Measurements from ENCODE around the gene IFITM1.
"Not testable (repeated sequence)": the region's sequence is repeated elsewhere in the genome, so short reads cannot be mapped to it uniquely, and the experiment has no call there.

The IFITM1 gene

DNA sequence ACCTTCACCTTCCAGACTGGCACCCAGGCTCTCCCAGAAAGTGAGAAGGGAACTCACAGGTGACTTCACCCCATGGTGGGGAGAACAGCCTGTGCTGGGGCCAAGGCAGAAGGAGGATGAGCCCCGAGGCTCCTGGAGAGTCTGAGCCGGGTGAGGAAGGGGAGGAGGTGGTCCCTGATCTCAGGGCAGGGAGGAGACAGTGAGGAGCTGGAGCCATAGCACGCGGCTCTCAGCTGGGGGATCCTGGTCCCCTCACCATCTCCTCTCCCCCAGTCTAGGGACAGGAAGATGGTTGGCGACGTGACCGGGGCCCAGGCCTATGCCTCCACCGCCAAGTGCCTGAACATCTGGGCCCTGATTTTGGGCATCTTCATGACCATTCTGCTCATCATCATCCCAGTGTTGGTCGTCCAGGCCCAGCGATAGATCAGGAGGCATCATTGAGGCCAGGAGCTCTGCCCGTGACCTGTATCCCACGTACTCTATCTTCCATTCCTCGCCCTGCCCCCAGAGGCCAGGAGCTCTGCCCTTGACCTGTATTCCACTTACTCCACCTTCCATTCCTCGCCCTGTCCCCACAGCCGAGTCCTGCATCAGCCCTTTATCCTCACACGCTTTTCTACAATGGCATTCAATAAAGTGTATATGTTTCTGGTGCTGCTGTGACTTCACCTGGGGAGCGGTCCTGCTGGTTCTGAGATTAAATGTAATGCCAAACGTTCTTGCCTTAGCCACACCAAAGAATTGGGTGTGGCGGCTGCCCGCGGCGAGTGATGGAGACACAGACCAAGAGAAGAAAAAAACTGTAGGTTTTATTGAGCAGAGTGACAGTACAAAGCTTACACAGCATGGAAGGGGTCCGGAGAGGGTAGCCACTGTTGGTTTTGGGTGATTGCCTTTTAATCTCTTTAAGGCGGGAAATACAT lies 4.8 kb upstream of the IFITM1 start:
- not testable (repeated sequence) for DNase-seq (ENCODE audit: low read depth)

DNA sequence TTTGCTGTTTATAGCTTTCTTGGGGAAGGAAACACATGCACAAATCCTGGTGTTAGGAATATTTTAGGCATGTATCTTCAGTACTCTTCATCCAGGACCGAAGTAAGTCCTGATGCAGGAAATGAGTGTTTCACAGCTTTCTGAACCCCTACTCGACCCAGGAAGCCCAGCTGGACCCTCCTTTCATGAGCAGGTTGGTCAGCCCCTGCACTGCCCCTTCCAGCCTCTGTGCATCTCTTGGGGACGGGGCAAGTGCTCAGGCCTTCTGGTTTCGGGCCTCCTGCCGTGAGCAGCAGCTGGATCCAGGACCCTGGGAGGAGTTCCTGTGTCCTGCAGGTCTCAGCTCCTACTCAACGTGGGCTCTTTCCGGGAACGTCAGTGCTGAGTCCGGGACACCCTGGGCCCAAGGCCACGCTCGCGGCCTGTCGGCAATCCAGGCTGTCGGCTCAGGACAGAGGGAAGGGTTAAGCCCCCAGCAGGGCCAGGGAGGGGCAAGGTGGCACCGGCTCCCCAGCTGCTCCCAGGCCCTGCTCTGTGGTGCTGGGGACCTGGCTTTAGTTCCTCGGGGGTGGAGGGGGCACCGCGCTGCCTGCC lies 3.8 kb upstream of the IFITM1 start:
- not testable (repeated sequence) for DNase-seq (ENCODE audit: low read depth)

DNA sequence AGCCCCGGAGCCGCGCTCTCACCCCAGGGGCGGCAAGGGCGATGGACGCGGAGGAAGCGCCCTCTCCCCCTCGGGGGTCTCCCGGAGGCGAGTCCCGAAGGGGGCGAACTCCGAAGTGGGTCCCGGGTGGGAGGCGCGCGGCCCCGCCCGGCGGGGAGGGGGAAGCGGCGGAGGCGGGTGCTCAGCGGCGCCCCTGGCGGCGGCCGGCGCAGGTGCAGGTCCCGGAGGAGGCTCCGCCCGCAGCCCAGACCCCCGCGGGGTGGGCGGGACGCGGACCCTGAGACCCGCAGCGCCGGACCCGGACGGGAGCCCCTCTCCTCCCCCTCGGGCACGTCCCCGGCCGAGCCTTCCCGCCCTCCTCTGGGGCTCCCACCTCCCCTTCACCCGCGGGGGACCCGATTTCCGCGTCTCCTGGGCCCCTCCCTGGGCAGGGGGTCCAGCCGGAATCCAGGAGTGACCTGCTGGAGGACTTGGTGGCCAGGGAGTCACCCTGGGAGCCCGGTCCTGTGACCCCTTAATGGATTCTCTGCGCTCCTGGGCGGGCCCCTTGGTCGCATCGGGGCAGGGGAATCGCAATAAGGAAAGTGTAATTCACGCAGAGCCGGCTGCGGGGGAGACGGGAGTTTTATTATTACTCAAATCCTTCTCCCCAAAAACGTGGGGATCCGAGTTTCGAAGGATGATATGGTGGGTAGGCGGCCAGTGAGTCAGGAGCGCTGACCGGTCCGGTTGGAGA lies 2.7 kb upstream of the IFITM1 start:
- not testable (repeated sequence) for DNase-seq (ENCODE audit: low read depth)

DNA sequence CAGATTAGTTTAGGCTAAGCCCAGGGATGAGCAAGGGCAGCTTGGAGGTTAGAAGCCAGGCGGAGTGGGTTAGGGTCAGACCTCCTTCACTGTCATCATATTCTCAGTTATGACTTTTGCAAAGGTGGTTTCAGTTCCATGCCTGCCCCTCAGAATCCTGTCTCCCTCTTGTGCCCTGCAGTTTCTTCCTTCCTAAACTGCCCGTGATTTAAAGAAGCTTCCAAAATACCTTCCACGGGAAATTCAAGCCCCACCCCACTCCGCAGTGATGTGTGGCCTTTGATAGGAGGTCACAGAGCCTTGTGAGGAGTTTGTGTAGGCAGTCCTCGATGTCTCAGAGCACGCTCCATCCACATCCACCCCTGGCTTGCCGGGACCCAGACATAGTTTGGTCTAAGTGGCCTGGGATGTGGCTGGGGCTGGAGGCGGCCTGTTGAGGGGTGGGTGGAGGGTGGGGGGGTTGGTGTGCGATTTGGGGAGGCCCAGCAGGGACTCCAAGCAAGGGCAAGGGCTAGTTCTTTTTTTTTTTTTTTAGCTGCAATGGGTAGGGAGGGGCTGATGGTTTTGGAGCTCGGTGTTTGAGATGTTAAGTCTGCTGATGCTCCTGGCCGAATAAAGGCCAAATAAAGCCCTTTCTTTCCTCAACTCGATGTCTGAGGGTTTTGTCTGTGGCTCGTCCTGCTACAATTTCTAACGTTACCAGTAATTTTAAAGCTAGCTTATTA lies 1.6 kb upstream of the IFITM1 start:
- DNase-seq (ENCODE audit: low read depth): no peak

DNA sequence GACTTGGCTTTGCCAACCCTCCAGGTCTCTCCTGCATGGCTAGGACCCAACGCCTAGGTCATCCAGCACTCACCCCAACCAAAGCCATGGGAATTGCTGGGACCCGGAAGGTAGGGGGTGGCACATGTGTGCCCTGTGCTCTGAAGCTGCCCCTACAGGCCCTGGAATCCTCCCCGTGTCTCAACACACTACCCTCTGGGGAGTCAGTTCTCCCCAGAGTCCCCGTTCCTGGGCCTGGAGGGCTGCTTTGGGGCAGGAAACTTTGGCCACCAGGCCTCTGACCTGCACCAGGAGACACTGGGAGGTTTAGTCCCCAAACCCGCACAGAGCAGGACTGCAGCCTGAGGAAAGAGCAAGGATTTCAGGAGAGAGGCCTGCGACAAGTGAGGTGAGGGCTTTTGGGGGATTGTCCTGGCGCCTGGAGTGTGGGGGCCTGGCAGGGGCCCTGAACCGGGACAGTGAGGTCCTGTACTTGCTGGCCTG lies 495 bp upstream of the IFITM1 start:
- no peak for DNase-seq (ENCODE audit: low read depth)

DNA sequence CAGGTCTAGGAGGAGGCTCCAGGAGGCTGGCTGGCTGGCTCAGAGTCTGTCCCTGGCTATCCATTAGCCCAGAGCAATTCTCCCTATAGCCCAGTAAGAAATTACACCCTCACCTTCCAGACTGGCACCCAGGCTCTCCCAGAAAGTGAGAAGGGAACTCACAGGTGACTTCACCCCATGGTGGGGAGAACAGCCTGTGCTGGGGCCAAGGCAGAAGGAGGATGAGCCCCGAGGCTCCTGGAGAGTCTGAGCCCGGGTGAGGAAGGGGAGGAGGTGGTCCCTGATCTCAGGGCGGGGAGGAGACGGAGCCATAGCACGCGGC lies 675 bp downstream of the IFITM1 start:
- DNase-seq (ENCODE audit: low read depth): not testable (repeated sequence)

DNA sequence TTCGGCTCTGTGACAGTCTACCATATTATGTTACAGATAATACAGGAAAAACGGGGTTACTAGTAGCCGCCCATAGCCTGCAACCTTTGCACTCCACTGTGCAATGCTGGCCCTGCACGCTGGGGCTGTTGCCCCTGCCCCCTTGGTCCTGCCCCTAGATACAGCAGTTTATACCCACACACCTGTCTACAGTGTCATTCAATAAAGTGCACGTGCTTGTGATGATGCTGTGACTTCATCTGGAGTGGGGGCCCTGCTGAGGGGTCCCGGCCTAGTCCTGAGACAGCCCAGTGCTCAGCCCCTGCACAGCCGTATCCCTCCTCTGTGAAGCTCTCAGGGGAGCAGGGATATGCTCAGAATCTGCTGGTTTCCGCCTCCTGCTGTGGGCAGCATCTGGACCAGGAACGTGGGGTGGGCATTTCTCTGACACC lies 1.2 kb downstream of the IFITM1 start:
- no peak for DNase-seq (ENCODE audit: low read depth)

DNA sequence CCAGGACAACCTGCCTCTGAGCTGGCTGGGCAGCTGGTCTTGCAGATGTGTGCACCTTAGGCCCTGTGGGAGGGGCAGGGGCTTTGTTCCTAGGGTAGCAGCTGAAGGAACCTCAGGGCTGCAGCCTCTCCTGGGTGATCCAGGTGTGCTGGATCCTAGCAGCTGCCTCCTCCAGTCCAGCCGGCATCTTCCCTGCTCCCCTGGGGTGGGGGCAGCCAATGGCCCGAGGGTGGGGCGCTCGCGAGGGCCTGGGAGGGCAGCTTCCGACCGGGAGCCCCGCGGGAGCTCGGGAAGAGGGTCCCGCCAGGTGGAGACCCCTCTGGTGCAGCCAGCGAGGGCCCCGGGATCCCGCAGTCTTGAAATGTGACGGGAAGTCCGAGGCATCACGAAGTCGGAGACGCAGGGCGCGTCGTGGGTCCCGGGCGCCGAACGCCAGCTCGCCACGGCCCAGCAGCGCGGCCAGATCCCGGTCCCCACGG lies 1.7 kb downstream of the IFITM1 start:
- no peak for DNase-seq (ENCODE audit: low read depth)

DNA sequence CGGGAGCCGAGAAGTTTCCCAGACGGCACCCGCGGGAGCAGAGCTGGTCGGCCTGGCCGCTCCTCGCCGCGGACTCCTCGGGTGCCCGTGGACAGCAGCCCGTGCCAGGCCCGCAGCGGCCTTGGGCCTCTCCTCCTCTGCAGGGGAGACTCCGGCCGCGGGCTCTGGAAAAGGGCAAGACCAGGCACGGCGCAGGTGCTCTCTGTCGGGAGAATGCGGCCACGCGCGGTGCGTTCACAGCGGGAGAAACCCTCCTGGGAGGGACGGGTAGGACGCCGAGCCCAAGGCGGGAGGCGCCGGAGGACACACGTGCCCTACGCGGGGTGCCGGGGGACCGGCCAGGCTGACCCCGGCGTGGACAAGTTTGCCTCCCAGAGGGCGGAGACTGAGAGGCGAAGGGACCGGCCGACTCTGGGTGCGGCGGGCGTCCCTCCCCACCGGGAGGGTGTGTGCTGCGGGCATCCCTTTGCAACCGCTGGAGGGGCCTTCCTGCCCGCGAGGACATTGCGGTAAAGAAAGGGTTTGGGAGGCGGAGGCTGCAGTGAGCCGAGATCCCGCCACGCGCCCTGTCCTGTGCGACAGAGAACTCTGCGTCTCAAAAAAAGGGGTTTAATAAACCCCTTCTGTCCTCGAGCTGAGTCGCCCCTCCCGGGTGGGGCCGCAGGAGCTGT lies 2.3 kb downstream of the IFITM1 start:
- no peak for DNase-seq (ENCODE audit: low read depth)

DNA sequence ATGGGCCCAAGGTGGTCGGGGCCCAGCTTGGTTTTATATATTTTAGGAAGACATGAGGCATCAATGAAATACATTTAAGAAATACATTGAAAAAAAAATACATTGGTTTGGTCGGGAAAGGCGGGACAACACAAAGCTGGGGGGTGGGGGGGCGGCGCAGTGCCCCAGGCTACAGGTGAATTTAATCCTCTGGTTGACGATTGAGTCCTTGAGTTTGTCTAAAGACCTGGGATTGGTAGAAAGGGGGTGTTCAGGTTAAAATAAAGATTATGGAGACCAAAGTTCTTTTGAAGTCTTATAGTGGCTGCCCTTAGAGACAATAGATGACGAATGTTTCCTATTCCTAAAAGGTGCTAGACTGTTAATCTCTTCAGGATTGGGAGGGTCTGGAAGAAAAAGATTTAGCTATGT lies 3.1 kb downstream of the IFITM1 start:
- no peak for DNase-seq (ENCODE audit: low read depth)

DNA sequence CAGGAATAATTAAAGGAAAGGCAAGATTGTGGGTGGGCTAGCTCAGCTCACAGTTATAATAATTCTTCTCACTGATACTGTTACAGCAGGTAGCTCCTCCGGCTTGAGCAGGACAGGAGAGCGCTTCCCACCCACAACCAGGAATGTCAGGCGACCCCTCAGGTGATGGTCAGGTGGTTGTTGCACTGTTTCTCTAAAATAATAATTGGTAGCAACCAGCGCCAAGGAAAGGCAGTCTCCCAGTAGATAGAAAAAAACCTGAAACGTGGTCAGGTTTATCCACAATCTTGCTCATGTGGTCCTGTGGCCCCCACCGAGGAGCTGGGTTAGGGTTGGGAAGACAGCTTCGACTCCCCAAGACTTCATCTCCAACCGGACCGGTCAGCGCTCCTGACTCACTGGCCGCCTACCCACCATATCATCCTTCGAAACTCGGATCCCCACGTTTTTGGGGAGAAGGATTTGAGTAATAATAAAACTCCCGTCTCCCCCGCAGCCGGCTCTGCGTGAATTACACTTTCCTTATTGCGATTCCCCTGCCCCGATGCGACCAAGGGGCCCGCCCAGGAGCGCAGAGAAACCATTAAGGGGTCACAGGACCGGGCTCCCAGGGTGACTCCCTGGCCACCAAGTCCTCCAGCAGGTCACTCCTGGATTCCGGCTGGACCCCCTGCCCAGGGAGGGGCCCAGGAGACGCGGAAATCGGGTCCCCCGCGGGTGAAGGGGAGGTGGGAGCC lies 4.0 kb downstream of the IFITM1 start:
- not testable (repeated sequence) for DNase-seq (ENCODE audit: low read depth)

DNA sequence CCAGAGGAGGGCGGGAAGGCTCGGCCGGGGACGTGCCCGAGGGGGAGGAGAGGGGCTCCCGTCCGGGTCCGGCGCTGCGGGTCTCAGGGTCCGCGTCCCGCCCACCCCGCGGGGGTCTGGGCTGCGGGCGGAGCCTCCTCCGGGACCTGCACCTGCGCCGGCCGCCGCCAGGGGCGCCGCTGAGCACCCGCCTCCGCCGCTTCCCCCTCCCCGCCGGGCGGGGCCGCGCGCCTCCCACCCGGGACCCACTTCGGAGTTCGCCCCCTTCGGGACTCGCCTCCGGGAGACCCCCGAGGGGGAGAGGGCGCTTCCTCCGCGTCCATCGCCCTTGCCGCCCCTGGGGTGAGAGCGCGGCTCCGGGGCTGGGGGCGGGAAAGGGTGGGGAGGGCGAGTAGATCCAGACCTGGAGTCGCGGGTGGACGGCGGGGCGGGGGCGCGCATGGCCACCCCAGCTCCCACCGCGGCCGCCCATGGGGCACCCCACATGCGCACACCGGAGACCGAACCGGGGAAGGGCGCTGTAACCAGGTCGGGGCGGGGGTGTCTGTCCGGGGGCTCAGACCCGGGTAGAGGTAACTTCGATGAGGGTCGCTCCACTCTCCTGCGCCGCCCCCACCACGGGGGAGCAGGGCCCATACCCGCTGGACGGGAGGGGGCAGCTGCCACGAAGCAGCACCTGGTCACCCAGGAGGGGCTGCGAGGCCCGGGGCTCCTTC lies 4.7 kb downstream of the IFITM1 start:
- DNase-seq (ENCODE audit: low read depth): not testable (repeated sequence)

DNA sequence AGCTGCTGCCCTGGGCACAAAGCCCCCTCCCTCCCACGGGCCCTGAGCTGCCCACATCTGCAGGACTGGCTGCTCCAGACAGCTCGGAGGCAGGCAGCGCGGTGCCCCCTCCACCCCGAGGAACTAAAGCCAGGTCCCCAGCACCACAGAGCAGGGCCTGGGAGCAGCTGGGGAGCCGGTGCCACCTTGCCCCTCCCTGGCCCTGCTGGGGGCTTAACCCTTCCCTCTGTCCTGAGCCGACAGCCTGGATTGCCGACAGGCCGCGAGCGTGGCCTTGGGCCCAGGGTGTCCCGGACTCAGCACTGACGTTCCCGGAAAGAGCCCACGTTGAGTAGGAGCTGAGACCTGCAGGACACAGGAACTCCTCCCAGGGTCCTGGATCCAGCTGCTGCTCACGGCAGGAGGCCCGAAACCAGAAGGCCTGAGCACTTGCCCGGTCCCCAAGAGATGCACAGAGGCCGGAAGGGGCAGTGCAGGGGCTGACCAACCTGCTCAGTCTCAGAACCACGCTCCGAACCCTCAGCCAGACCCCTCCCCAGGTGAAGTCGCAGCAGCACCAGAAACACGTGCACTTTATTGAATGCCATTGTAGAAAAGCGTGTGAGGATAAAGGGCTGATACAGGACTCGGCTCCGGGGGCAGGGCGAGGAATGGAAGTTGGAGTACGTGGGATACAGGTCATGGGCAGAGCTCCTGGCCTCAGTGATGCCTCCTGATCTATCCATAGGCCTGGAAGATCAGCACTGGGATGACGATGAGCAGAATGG lies 5.5 kb downstream of the IFITM1 start:
- not testable (repeated sequence) for DNase-seq (ENCODE audit: low read depth)

DNA sequence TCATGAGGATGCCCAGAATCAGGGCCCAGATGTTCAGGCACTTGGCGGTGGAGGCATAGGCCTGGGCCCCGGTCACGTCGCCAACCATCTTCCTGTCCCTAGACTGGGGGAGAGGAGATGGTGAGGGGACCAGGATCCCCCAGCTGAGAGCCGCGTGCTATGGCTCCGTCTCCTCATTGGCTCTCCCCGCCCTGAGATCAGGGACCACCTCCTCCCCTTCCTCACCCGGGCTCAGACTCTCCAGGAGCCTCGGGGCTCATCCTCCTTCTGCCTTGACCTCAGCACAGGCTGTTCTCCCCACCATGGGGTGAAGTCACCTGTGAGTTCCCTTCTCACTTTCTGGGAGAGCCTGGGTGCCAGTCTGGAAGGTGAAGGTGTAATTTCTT lies 6.0 kb downstream of the IFITM1 start:
- DNase-seq (ENCODE audit: low read depth): not testable (repeated sequence)

DNA sequence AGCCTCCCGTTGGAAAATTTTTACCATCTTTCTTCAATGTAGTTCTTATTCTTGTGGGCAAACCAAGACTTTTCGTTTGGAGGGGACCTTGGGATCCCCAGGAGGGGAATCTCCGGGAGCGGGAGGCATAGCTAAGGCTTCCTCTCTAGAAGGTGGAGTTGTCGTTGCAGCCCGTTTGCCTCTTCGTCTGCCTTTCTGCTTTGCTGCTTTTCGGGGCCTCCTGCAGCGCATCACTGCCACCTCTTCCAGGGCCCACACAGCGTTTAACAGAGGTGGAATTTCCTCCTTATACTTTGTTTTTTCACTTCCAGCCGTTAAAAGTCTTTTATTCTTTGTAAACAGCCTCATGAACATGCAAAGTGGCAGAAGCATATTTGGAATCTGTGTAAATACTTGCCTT lies 10.3 kb downstream of the IFITM1 start:
- DNase-seq (ENCODE audit: low read depth): no peak

DNA sequence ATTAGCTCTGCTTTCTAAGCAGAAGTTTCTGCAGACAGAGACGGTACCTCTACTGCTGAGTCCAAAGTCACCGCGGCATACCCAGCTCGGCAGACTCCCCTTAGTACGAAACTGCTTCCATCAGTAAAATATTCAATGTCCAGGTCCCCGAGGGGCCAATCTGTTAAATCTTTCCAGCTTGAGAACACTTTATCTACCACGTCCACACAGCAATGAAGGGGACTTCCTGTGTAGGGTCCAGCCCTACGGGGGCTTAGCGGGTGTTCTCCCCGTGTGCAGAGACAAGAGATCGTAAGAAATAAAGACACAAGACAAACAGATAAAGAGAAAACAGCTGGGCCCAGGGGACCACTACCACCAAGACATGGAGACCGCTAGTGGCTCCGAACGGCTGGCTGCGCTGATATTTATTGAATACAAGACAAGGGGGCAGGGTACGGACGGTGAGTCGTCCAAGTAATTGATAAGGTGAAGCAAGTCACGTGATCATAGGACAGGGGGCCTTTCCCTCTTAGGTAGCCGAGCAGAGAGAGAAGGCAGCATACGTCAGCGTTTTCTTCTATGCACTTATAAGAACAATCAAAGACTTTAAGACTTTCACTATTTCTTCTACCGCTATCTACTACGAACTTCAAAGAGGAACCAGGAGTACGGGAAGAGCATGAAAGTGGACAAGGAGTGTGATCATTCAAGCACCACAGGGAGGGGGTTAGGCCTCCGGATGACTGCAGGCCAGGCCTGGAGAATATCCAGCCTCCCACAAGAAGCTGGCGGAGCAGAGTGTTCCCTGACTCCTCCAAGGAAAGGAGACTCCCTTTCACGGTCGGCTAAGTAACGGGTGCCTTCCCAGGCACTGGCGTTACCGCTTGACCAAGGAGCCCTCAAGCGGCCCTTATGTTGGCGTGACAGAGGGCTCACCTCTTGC lies 11.0 kb downstream of the IFITM1 start:
- not testable (repeated sequence) for DNase-seq (ENCODE audit: low read depth)

DNA sequence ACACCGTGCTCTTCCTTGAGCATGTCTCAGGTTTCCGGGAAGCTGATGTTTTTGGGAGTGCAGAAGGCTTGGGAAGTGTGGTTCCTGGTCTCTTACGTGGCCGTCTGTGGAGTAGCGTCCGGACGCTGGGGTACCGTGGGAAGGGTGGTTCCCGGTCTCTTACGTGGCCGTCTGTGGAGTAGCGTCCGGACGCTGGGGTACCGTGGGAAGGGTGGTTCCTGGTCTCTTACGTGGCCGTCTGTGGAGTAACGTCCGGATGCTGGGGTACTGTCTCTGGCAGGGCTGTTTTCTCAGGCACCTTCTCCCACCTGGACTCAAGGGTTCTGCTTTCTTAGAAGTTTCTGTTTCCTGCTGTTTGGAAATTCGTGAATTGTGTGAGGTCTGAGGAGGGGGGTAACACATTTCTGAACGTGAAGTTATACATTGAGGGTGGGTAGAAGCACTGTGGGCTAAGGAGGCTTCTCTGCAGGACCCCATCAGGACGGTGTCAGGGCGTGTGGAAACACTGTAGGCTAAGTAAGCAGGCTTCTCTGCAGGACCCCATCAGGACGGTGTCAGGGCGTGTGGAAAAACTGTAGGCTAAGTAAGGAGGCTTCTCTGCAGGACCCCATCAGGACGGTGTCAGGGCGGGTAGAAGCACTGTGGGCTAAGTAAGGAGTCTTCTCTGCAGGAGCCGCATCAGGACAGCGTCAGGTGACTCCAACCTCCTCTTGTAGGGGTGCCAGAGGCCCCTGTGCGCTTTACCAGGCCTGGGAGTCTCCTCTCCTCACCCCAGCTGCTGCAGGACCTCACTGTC lies 12.2 kb downstream of the IFITM1 start:
- no peak for DNase-seq (ENCODE audit: low read depth)

DNA sequence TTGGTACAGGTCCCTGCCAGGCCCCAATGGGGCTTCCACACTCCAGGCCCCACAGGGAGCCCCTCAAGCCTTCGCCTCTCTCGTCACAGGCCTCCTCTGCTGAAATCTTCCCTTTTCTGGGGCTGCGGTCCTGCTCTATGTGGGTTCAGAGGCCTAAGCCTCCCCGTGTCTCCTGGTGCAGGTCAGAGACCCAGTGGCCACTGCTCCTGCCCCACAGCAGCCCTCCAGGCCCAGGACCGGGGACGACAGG lies 12.7 kb downstream of the IFITM1 start:
- DNase-seq (ENCODE audit: low read depth): no peak
